NCI-H1092 treated with DMSO at 0.1 percent for 48 hours (cell line): ENCODE measurements around the gene C1orf87.
"Not testable (repeated sequence)": the region's sequence is repeated elsewhere in the genome, so short reads cannot be mapped to it uniquely, and the experiment has no call there.

ENCODE experiments used
- DNase-seq: peaks from one replicate; lab custom pipeline; 2025; lab: John Stamatoyannopoulos, UW

The C1orf87 gene

DNA sequence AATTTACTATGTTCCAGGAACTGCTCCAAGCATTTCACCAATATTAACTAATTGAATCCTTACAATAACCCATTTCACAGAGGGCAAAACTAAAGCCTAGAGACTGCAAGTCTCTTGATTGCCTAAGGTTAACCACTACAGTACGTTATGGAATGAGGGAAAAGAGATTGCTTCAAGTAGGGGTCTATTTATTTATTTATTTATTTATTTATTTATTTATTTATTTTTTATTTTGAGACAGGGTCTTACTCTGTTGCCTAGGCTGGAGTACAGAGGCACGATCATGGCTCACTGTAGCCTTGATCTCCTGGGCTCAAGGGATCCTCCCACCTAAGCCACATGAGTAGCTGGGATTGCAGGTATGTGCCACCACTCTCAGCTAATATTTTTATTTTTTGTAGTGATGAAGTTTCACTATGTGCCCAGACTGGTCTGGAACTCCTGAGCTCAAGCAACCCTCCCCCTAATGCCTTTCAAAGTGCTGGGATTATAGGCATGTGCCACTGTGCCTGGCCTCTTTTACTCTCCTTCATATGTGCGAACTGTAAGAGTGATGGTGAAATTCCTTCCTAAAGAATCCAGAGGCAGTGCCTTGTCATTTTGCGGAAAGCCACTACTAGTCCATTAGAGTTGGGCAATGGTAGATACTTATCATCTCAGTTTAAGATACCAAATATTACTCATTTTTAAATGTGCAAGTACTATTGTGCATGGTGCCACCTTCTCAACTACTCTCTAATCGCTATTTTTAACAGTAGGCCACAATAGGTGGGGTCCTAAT lies 81.3 kb downstream of the C1orf87 start:
- no peak for DNase-seq

DNA sequence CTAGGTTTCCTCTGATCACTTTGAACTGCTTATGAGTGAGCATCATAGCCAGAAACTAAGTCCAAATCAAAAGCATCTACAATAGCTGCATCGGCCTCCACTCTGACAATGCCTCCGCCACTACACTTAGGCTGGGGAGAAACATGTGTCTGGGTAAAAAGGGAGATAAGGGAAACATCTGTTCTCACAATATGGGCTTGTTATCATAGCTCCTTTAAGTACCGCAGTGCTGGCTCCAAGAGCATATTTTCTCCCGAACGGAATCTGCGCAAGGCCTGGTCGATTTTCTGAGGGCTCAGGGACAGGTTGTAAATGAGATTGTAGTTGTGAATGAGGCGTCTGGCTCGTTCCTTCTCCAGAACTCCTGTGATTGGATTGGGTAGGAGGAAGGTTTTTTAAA lies 83.1 kb downstream of the C1orf87 start:
- no peak for DNase-seq

DNA sequence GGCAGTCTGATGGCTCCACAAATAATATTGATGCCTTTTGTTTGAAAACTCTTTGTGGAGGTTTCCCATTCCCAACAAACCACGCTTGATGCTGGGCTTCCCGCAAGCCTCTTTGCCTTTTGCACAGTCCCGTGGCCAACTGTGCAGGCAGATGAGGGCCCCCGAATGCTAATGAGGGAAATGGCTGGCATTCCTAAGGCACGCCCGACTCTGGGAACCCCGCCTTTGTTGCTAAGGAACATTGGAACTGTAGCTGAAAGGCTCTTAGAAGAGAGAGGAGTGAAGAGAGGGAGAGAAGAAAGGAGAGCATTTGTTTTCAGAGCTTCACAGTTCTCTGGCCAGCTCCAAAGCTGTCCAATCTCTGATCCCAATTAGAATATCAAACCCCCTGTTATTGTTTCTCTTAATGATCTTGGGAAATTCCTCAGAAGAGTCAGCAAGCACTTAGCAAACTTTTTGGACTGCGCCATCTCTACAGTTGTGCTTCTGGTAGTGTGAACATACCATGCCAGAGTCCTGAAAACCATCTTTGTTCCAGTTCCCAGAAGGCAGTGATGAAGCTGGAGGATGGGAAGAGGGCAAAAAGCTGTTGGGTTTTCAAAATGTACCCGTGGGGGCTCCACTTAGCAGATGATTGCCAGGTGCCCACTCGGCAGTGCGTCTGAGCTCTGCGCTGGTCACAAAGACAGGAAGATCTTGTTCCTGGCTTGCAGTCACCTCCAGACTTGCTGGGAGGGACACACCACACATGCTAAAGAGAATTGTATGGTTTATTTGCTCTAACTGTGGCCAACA lies 86.9 kb downstream of the C1orf87 start:
- no peak for DNase-seq

DNA sequence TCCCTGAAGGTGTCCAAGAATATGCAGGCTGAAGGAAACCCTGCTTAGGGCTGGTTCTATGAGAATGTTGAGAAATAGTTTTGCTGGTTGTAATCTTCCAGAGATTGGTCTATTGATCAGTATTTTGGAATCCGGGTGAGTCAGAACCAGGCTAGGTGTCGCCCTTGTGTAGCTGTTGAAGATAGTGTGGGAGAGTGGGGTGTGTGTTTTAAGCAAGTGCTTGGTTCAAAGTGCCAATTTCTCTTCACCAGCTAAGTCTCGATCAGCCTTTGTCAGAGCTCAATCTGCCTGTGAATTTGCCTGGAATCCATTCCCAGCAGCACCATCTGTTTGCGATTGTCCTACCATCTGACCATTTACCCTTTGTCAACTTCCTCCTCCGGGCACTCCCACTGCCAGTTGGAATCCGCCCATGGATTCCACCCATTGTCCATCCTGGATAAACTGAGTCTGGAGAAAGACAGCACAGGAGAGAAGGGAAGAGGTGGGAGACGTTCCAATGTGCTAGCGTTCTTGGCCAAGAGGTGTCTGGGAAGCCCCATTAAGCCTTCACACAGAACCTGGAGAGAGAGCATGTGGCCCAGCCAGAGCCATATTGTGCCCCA lies 87.6 kb downstream of the C1orf87 start:
- no peak for DNase-seq

DNA sequence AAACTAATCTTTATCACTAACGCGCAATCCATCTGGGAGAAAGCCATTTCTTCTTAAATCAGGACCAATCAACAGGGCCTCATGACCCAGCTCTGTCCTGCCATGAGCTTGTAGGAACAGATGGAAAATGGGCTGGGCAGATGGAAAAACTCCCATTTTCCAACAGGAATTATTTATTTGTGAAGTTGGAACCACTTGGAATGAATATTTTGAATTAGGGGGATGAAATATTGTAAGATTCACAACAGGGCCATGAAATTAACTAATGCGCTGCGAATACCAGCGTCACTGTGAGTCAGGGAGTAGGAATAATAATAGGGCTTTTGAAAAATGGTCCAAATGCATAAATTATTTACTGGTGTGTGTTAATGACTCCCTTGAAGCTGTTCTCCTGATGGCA lies 93.9 kb downstream of the C1orf87 start:
- DNase-seq = no peak

DNA sequence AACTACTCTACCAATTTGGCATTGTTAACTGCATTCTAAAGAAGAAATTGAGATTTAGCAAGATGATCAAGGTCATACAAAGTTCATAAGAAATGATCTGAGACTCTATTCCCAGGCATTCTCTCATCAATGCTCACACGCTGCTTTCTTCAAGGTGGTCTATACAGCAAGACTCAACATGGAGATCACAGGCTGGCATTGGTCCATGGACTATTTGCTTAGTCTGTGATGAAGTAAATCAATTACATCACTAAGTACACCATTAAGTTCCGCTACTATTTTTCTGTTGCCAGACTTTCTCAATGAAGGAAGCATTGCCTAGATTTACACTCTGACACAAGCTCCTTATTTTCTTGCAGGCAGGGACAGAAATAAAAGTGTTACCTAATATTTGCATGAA lies 95.1 kb downstream of the C1orf87 start:
- peak; percentile 10 for DNase-seq

DNA sequence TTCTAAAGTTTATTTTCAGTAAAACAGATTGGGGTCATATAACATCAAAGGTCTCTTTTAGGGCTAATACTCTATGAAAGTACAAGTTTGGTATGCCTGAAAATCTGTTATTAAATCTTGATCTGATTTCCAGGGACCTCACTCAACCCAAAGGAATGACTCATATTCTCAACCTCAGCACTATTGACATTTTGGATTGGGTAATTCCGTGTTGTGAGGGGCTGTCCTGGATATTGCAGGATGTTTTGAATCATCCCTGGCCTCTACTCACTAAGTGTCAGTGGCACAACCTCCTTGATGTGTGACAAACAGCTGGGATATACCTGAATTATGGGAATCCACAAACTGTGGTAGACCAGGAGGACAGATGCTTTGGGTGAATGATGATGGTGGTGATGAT lies 95.5 kb downstream of the C1orf87 start:
- no peak for DNase-seq

DNA sequence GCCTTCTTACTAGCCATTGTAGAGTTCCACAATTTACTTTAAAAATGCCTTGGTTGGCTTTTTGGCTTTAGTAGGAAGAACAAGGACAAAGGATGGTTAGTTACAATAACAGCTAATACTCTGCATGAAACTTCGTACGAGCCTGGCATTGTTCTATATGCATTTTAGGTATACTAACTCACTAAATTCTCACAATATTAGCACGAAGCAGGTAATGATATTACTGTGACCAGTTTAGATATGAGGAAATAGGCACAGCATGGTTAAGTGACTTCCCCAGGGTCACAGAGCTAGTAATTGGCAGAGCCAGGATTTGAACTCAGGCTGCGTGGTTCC lies 96.5 kb downstream of the C1orf87 start:
- no peak for DNase-seq

DNA sequence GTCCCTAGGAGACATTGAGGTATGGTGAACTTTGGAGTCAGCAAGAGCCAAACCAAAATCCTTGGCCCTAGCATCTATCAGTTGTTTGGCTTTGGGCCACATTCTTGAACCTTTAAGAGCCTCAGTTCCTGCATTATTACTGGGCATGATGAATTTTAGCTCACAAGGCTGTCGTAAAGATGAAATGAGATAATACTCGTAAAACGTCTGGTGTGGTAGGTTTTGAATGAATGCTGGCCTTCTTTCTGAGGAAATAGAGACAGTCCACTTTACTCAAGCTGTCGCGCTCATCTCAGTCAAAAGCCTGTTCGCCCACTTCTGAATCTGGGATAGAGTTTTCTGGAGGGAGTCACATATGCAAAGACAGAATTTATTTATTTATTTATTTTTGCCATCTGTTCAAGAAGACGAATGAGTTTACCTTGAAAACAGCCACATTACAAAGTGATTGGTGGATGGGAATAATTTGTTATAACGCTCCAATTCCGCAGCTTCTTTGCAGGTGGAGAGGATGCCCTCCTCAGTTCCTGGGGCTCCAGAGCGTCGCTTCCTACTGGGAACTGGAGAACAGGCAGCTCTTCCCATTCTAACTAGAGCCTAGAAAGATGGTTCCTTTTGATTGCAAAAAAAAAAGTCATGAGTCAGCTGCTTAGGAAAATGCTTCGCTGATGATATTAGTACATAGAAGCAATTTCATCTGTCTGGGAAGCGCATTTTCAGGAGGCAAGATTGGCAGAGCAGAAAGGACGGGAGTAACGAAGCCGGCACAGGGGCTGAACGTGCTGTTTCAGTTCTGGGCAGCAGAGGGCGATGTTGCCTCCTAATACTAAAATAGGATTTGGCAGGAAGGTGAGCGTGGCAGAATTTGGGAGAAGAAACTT lies 97.1 kb downstream of the C1orf87 start:
- peak; percentile 73 for DNase-seq

DNA sequence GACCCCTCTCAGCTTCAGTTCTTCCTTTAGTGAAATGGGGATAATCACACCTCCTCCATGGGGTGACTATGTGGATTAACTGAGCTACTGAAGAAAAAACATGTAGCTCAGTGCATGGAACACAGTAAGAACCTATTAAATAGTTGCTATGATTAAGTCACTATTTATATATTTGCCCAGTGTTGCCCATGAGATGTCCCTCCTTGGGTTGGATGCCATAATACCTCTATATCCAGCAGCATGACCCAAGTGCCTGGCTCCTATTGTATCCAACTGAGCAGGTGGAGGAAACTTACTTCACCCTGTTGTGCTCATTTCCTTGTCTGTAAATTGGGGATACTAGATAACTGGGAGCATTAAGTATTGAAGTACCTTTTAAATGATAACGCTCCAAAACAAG lies 99.9 kb downstream of the C1orf87 start:
- no peak for DNase-seq

DNA sequence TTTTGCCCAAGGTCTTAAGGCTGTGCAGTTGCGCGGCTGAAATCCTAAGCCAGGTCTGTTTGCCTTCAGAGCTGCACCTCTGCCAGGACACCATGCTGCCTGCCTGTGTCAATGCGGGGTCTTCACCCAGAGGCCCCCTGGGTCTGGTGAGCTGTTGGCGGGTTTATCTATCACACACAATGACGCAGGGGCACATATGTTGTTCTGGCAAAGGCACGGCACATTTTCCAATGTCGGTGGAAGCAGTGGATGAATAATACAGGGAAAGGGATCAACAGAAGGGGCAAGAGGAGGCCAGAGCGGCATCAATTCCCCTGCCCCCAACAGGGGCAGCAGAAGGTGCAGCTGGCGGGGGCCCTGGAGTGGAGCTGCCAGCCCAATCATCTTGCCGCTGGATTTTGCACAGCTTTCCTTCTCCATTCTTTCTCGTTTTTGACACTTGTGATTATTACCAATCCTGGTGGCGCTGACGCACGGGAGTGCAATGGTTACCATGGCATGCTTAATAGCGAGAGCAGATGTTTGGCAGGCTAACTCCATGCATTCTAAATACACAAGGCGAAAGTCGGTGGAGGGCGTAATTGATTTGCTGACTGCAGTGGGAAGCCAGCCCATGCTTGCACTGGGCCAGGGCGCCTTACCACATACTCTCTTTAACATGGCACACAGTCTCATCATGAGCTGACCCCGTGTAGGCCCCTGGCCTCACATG lies 101.2 kb downstream of the C1orf87 start:
- peak; percentile 86 for DNase-seq

DNA sequence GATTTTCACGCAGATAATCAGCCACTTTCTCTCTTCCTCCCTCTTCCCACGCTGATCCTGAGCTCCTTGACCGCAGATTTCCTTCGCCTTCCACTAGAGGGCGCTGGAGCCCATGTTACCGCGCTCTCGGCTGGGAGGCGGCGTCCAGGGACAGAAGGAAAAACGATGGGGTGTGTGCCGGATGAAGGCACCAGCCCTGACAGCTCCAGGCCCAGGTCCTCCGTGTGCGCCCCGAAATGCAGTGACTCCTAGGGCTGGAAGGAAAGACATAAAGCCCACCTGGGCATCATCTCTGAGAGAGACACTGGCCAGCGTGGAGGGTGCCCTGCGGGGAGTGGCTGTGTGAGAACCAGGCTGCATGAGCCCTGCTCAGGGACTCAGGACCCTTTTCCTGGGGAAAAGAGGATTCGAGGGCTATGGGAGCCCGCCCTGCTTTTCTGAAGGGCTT lies 102.1 kb downstream of the C1orf87 start:
- DNase-seq = peak; percentile 72

DNA sequence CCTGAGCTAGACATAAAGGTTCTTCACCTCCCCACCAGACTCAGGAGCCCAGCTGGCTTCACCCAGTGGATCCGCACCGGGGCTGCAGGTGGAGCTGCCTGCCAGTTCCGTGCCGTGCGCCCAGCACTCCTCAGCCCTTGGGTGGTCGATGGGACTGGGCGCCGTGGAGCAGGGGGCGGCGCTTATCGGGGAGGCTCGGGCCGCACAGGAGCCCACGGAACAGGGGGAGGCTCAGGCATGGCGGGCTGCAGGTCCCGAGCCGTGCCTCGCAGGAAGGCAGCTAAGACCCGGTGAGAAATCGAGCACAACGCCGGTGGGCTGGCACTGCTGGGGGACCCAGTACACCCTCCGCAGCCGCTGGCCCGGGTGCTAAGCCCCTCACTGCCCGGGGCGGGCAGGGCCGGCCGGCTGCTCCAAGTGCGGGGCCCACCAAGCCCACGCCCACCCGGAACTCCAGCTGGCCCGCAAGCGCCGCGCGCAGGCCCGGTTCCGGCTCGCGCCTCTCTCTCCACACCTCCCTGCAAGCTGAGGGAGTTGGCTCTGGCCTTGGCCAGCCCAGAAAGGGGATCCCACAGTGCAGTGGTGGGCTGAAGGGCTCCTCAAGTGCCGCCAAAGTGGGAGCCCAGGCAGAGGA lies 103.9 kb downstream of the C1orf87 start:
- not testable (repeated sequence) for DNase-seq

DNA sequence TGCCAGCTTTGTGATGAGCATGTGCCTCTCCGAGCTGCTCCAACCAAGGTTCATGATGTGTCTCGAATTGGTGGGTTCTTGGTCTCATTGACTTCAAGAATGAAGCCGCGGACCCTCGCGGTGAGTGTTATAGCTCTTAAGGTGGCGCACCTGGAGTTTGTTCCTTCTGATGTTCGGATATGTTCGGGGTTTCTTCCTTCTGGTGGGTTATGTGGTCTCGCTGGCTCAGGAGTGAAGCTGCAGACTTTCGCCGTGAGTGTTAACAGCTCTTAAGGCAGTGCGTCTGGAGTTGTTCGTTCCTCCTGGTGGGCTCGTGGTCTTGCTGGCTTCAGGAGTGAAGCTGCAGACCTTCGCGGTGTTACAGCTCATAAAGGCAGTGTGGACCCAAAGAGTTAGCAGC lies 104.8 kb downstream of the C1orf87 start:
- not testable (repeated sequence) for DNase-seq

DNA sequence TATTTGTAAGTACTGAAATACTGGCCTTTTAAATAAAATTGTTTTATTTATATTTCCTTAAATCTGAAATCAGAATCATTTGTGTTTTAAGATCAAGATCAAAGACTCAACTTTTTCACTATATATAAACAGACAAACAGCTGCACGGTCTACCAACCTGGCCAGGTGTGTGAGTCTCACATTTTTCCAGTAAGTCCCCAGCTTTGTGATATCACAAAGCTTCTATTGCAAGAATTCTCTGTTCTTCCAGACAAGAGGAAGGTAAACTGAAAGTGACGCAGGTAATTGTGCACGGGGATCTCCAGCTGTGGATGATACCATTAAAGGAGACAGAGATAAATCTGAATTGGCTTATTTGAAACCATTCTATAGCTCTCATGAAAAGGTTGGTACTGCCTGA lies 105.8 kb downstream of the C1orf87 start:
- no peak for DNase-seq

DNA sequence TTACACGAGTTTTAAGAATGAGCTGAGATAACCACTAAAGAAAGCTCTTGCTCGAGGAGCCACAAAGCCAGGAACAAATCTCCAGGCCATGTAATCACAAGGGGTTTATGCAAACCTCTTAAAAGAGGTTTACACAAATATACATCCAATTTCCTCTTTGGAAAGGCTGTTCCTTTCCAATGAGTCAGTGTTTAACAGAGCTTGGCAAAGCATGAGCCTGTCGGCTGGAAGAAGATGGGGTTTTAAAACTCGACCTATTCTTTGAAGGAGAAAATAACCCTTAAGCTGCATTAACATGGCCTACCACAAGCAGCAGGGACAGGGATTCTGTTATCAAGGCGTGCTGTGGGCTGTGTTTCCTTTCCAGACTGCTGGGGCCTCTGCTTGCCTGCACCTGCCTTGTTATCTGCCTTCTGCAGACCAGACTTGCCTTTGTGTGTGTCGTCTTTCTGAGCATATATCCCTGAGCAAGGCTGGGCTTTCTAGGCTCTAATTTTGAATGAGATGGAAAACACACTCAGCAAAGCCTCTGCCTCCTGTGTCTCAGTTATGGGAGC lies 106.4 kb downstream of the C1orf87 start:
- DNase-seq = peak; percentile 60

DNA sequence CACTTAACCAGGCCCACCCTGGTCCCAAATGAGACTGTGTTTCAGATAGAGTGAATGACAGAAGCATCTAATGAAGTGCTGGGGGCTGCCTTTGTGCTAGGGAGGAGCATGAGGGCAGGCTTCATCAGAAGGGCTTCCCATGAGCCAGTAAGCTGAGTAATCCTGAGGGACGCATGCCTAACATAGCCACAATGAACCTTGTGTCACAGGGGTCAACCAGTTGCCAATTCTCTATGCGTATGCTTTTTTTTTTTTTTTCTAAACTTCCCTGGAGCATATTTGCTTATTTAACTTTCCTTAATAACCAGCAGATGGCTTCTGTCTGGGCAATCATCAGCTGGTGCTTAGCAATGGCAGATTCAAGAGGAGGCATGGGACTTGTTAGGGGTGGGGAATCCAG lies 121.5 kb downstream of the C1orf87 start:
- DNase-seq = no peak

DNA sequence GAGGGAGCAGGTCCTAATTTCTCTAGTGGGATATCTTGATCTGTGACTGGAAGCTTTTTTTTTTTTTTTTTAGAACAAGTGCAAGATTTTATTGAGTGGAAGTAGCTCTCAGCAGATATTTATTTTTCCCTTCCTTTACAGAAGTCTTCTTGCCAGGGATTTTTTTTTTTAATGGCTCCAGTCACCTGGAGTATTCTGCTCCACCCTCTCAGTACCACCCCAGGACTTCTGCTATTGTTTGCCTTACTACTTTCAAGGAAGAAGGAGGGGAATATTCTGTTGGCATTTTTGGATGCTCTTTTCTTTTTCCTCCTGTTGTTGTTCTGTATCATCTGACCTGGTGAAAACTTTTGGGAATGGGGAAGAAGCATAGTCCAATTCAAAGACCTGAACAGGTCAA lies 123.9 kb downstream of the C1orf87 start:
- DNase-seq = no peak

DNA sequence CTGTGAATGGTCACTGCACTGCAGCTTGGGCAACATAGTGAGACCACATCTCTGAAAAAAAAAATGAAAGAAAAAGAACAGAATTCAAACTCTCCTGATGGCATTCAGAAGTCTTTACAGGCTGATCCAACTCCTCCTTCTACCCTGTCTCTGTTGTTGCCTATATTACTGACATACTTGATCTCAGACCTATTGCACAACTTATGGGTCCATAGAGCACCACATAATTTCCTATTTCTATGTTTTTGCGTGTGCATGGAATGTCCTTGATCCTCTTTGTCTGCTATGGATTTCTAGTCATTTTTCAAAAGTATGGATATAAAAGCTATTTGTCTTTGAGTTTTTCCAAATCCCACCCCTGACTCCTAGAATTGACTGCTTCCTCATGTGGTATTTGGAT lies 124.6 kb downstream of the C1orf87 start:
- DNase-seq = no peak

DNA sequence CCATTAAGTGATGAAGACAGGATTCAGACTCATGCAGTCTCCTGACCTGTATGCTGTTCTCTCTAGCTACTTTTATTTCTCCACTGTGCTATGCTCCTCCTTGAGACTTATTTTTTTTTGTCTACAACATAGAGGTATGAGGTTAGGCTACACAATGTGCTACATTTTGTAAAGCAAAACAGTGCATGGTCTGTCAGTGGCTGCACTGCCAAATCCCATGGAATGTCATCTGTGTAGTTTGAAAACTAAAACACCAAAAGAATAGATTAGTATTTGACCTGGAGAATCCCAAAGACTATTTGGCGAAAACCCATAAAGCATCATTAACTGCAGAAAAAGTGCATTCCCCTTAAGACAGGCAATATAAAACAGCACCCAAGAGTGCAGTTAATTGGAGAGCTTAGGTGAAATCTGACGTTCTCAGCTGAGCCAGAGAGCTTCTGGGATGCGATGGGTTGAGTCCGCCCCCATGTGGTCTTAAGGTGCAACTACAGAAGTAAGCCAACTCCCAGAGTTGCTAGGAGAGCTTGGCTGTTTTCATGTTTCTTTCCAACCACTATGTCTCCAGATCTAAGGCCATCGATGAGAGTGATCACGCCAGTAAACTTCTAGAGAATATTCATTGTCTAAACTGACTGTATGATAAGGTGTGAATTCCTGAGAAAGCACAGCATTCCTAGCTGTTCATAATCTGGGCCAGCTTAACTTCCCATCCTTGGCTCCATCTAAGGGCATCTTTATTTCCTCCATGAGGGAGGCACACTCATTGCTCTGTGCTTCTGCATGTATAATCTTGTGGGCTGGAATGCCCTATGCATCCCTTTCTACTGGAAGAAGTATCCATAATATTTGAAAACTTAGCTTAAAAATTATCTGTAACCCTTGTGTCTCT lies 126.3 kb downstream of the C1orf87 start:
- peak; percentile 52 for DNase-seq
